ENCODE data around the gene SCAF8.
"Not testable (repeated sequence)": the region's sequence is repeated elsewhere in the genome, so short reads cannot be mapped to it uniquely, and the experiment has no call there.

Gene SCAF8, protein sequence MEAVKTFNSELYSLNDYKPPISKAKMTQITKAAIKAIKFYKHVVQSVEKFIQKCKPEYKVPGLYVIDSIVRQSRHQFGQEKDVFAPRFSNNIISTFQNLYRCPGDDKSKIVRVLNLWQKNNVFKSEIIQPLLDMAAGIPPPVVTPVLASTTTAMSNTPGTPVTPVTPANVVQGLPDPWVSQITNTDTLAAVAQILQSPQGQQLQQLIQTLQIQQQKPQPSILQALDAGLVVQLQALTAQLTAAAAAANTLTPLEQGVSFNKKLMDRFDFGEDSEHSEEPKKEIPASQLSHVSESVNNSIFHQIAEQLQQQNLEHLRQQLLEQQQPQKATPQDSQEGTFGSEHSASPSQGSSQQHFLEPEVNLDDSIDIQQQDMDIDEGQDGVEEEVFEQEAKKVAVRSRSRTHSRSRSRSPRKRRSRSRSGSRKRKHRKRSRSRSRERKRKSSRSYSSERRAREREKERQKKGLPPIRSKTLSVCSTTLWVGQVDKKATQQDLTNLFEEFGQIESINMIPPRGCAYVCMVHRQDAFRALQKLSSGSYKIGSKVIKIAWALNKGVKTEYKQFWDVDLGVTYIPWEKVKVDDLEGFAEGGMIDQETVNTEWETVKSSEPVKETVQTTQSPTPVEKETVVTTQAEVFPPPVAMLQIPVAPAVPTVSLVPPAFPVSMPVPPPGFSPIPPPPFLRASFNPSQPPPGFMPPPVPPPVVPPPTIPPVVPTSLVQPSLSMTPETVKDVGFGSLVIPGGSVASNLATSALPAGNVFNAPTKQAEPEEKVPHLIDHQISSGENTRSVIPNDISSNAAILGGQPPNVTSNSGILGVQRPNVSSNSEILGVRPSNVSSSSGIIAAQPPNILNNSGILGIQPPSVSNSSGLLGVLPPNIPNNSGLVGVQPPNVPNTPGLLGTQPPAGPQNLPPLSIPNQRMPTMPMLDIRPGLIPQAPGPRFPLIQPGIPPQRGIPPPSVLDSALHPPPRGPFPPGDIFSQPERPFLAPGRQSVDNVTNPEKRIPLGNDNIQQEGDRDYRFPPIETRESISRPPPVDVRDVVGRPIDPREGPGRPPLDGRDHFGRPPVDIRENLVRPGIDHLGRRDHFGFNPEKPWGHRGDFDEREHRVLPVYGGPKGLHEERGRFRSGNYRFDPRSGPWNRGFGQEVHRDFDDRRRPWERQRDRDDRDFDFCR (N-terminal part only)

DNA sequence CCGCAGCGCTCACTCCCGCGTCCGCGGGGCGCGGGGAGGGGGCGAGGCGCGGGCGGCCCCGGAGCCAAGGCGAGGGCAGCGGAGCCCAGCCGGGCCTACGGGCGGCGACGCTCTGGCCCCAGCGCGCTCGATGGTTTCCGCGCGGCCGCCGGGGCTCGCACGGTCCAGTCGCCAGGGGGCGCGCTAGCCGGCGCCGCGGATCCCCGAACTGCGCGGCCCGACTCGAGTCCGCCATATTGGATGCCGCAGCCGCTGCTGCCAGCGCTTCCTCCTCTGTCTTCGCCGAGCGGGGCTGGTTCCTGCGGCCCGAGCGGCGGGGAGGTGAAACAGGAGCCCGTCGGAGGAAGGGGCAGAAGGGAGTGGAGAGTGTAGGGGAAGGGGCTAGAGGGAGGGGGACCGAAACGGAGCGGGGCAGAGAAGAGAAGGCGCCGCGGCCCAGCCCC lies at the start of gene SCAF8:
Gene SCAF8, plus strand, starts transcription at position 234 of the 443 bp plus-strand sequence. CDS start 485 bp downstream, outside the sequence.
- peak; percentile 88 for DNase-seq

DNA sequence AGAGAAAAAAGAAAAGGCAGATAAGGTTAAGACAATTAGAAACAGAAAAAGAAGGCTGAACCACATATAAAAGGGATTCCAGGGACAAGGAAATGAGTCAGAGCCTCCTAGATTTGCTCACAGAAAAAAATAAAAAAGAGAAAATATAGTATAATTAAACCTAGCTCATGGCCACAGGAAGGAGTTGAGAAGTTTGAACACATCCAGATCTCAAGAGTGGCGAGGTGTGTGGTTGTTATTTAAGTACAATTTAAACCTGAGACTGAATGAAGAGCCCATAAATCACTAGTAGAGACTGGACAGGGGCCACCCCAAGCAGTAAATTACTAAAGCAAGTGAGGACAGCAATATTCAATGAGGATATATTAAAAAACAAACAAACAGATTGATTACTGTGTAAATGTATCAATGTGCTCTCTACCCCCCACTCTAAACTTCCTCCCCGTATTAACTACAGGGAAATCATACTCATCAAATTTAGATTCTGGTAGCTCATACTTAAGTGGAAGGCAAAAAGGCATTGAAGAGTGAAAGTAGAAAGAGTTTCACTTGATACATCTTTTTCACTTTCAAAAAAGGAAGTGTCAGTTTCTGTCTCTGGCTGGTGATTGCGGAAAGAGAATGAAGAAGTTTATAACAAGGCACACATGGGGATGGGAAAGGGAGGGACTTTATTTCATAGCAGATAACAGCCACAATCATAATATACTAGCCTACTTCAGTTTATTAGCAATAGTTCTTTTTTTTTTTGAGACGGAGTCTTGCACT lies 49.3 kb upstream of the SCAF8 start:
- DNase-seq, result no peak

DNA sequence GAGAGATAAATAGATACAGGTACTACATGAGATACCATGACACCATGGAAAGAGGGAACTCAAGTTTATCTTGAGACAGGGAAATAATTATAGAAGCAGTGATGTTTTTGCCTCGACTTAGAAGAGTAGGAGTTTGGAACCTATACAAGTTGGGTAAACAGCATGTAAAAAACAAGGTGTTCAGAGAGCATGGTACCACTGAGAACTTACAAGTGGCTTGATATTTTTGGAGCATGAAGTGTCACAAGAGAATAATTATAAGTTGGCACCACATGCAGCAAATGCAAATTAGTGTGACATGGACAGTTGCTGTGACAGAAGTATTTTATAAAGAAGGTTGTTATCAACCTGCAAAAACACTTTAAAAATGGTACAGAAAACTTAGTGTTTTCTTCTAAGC lies 47.1 kb upstream of the SCAF8 start:
- no peak for DNase-seq

DNA sequence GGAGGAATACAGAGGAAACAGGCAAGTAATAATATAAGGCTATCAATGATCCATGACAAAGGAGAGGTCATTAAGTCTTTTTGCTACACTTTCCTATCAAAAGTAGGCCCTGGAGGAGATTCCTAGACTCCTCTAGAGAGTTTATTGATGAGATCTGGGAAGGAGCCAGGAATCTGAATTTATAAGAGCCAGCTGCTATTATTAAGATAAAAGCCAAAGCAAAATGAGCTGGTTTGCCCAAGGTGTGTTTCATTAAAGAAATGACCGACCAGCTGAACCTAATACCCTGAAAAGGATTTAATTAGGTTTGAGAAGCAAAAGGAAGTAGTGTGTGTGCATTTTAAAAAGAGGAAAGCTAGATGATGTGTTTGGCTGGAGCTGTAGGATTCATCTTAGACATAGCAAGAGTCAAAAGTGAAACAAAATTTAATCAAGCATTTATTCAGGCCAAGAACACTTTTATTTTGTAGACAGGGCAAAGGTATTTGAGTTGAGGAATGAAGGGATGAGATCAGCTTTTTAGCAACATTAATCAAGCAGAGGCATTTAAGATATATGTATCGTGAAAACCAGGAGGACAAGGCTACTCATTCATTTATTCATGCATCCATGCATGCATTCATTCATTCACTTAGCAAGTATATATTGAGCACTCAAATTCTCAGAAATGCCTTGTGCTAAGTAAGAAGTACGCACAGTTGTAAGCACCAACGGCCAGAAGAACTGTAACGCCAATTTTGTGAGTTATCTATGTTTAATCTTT lies 43.5 kb upstream of the SCAF8 start:
- no peak for DNase-seq

DNA sequence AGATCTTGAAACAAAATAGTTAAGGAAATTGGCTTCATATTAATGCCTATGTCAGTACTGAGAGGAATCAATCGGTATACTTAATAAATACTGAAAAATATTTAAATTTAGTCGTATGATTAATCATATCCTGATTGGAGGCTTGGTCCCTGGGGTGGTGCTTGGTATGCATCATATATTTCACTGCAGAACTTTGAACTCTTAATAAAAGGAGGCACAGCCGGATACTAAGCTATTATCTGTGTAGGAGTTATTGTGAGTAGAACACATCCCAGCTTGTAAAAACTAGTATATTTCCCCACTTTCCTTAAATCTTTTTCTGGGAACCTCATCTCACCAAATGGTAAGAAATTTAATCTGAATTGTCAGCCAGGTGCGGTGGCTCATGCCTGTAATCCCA lies 42.4 kb upstream of the SCAF8 start:
- DNase-seq, result no peak

DNA sequence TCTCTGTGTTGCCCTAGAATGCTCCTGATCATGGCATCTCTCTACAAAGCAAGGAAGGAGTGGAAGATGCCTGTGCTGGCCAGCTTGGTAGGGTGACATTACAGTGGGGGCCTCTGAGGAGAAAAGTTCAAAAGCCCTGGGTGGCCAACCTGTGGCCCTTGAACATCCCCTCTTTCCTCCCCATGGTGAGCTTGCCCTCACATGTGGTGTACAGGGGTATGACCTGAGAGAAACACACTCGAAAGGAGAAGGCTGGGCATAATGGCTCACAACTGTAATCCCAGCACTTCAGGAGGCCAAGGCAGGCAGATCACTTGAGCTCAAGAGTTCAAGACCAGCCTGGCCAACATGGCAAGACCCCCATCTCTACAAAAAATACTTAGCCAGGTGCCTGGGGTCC lies 36.6 kb upstream of the SCAF8 start:
- DNase-seq, result no peak

DNA sequence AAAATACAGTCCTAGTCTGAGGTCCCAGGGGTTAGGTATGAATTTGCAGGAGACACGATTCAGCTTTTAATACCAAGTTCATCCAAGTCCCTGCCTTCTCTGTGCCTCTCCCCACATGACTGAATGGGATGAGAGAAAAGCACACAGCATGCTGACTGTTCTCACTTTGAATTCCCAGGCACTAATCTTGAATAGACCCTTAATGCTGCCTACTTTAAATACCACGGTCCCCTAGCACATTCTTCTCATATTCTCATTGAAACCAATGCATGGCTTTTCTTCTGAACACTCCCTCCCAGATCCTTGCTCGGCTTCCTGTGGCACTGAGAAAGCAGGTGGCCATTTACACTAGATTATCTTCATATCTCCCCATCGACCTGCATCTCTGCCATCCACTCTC lies 30.1 kb upstream of the SCAF8 start:
- DNase-seq, result no peak

DNA sequence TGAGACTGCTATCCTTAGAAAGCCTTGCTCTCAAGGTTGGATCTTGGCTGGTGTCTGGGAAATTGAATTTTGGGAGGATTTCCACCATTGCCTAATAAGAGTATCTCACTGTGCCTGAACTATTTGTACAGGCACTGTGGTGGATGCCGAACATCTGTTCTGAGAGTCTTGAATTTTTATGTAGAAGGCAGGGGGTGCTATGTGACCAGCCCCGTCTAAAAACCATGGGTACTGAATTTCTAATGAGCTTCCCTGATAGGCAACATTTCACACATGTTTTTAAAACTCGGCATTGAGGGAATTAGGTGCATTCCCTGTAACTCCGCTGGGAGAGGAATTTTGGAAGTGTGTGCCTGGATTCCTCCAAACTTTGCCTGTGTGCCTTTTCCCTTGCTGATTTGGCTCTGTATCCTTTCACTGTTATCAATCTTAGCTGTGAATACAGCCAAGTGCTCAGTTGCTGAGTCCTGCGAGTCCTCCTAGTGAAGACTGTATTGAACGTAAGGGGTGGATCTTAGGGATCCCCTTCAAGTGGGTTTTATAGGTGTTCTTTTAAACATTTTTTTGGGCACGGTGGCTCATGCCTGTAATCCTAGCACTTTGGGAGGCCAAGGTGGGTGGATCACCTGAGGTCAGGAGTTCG lies 27.6 kb upstream of the SCAF8 start:
- DNase-seq, result peak; percentile 10

DNA sequence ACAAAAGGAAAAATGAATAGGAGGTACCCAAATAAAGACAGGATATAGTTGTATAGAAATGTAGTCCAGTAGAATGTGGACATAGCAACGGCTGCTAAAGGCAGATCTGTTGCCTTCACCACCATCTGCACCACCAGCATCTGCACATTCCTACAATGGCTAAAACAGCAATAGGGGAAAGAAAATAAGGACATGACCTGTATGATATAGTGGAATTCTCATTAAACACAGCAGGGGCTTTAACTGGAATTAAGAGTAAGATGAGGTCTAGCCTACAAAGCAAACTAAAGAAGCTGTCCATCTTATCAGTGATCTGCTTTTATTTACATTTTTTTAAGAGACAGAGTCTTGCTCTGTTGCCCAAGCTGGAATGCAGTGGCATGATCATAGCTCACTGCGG lies 26.8 kb upstream of the SCAF8 start:
- no peak for DNase-seq

DNA sequence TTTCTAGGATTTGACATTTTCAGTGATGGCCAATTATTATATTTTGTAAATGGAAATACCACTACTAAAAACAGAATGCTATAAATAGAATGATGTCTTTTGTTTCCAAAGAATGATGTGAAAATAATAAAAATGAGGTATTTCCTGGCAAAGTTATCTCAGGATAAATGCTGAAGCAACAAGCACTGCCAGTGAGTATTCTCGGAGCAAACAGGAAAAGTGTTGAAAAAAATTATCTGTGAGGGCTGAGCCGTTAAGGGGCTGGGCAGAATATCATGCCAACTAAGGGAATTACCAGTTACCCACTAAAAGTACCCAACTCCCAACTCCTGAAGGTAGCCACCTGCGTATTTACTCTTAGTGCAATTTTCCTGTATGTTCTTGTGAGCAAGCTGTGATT lies 23.6 kb upstream of the SCAF8 start:
- DNase-seq, result no peak

DNA sequence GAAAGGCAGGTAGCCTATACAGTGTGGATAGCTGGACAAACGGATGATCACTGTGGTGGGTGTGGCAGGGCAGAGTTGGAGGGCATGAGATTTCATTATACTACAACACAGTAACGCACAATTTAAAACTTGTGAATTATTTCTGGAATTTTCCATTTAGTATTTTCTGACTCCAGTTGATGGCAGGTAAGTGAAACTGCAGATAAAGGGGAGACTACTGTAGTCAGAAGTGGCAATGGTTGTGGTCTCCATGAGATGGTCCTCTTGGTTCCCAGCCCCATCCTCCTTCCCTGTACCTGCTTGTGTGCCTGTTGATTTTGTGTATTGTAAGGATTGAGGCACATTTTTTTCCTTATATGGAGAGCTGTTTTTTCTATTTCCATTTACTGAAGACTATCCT lies 22.5 kb upstream of the SCAF8 start:
- DNase-seq, result no peak

DNA sequence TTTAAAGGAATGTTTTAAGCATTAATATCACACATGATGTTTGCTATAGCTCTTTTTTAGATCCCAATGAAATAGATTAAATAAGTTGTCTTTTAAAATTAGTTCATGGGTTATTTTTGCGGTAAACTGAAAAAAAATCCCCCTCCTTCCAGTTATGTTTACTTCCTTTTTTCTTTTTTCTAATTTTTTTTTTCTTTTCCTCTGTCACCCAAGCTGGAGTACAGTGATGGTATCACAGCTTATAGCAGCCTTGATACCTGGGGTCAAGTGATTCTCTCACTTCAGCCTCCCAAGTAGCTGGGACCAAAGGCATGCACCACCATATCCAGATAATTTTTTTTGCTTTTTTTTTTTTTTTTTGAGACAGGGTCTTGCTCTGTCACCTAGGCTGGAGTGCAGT lies 17.8 kb upstream of the SCAF8 start:
- DNase-seq, result no peak

DNA sequence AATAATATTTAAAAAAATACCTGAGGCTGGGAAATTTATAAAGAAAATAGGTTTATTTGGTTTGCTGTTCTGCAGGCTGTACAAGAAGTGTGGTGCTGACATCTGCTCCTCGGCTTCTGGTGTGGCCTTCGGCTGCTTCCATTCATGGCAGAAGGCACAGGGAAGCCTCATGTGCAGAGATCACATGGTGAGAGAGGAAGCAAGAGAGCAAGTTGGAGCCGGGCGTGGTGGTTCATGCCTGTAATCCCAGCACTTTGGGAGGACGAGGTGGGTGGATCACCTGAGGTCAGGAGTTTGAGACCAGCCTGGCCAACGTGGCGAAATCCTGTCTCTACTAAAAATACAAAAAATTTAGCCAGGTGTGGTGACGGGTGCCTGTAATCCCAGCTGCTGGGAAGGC lies 16.9 kb upstream of the SCAF8 start:
- not testable (repeated sequence) for DNase-seq

DNA sequence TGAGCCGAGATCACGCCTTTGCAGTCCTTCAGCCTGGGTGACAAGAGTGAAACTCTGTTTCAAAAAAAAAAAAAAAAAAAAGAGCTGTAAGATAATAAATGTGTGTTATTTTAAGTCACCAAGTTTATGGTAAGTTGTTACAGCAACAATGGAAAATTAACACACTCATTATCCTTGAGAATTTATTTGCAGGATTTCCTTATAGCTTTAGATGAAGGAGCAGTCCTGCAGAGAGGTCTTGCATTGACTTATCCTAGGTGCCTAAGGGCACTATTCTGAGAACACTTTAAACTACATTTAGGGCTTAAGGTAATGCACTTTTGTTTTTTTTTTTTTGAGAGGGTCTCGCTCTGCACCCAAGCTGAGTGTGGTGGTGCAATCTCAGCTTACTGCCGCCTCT lies 13.8 kb upstream of the SCAF8 start:
- no peak for DNase-seq

DNA sequence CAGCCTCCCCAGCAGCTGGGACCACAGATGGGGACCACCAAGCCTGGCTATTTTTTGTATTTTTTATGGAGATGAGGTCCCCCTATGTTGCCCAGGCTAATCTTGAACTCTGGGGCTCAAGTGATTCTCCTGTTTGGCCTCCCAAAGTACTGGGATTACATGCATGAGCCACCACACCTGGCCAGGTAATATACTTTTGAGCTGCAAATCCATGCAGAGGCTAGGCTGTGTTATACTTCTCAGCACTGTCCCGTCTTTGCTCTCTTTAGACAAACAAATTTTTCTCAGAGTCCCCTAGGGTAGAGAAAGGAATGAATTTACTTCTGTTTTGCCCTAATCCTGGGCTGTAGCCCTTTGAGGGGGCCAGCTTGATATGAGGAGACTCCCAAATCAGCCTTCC lies 13.4 kb upstream of the SCAF8 start:
- no peak for DNase-seq

DNA sequence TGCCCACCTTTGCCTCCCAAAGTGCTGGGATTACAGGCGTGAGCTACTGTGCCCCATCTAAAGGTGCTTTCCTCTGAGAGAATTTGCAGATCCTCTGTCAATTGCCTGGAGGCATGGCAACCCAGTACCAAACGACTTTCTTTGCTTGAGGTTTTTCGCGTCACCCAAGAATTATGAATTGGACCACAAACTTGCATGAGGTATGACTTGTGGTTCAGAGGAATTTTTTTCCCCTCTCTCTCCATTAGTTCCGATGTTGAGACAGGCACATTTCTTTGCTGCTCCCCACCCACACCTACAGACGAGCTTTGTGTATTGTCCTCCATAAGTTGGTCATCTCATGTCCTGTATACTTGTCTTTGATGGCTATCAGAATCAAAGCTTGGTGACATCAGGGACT lies 11.8 kb upstream of the SCAF8 start:
- no peak for DNase-seq

DNA sequence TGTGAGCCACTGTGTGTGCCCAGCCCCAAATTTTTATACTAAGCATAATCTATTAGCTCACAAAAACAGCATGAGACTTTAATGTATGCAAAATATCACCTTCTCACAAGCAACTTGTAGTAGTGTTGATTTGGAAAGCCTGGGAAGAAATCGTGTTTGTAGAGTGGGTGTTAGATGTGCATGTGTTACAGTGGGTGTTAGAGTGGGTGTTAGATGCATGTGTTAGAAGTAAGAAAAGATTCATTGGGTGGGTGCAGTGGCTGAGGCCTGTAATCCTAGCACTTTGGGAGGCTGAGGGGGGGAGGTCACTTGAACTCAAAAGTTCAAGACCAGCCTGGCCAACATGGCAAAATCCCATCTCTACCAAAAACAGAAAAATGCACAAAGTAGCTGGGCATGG lies 6.3 kb upstream of the SCAF8 start:
- DNase-seq, result no peak

DNA sequence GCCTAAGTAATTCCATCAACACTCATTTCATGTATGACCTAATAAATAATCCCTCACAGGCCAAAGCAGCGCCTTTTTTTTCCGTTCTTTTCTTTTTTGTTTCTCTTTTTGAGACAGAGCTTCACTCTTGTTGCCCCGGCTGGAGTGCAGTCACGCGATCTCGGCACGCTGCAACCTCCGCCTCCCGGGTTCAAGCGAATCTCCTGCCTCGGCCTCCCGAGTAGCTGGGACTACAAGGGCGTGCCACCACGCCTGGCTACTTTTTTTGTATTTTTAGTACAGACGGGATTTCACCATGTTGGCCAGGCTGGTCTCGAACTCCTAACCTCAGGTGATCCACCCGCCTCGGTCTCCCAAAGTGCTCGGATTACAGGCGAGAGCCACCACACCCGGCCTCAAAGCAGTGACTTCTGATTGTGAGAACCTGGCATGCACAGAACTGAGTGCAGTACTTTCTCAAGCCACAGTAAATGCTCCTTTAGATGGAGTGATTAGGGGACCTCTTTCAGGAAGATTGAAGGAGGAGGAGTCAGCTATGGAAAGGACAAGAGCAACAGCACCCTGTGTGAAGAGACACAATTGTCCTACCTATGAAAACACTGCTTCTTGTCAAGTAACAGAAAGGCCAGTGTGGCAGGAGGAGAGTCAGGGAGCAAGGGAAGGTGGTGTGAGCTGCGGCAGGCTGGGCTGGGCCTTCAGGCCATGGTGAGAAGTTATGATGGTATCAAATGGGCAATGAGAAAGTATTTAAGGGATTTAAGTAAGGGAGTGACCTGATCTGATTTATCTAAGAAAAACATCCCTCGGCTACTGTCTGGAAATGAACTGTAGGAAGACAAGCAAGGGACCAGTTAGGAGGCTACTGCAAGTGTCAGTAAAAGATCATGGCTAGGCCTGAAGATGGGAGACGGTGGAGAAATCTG lies 1.7 kb upstream of the SCAF8 start:
- no peak for DNase-seq

DNA sequence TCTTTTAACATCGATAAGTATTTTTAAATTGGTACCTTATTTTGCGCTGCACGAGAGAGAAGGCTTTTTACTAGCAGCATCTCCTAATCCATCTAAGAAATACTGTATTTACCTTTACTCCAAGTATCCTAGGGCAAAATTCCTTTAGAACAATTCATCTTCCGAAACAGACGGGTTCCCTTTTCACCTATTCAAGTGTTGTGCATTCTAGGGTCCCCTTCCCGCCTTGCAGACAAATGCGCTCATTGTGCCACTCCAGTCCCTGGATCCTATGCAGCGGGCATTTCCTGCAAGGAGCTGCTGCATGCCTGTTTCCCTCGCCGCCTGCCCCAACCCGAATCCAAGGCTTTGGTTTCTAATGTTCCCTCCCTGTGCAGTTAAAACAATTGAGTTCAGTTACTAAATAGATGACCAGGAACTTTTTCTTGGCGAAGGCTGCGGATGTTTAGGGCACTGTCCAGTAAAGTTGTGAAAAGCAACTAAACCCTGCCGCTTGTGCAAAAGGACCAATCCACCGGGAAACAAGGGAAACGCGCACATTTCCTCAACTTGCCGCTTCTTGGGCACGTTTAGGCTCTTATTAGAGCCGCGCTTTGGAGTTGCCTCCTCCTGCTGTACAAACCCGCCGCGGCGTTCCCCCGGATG lies 556 bp upstream of the SCAF8 start:
- no peak for DNase-seq
